Brain microvascular endothelial cell (primary cell): ENCODE measurements around the gene ANO9.

ENCODE experiments used
- DNase-seq: peaks from one replicate; pipeline ENCODE4 v3.0.0-alpha.2; 2020
- H3K27ac ChIP-seq: fragments of 250-450 bp; sonication (Bioruptor Pico); 2 replicates; pipeline ENCODE4 v1.5.1; 2020; ENCODE audit warnings: mild to moderate bottlenecking, moderate library complexity
- H3K27me3 ChIP-seq: fragments of 250-450 bp; sonication (Bioruptor Pico); replicated peaks from 2 replicates; pipeline ENCODE4 v1.5.1; 2020; ENCODE audit warnings: mild to moderate bottlenecking
- H3K36me3 ChIP-seq: fragments of 250-450 bp; sonication (Bioruptor Pico); replicated peaks from 2 replicates; pipeline ENCODE4 v1.5.1; 2020; ENCODE audit warnings: mild to moderate bottlenecking
- H3K4me3 ChIP-seq: 2 replicates; pipeline ENCODE4 v1.5.1; 2011; ENCODE audit warnings: low read depth, mild to moderate bottlenecking, control low read depth, low read length, moderate library complexity
- CTCF ChIP-seq: IDR thresholded peaks from 2 replicates; pipeline ENCODE4 v1.5.1; 2011; ENCODE audit warnings: low read depth, mild to moderate bottlenecking, moderate library complexity, low read length, control low read depth, inconsistent platforms; ENCODE audit errors: missing control alignments
- in situ Hi-C: cut with HindIII; loops from 2 replicates; pipeline ENCODE4 v1.10.0; 2017; ENCODE audit warnings: low sequenced_read_pairs, low pct_ligation_motif_present

Gene ANO9

GRCh38 chr11:418343-419247 lies 23.2 kb downstream of the ANO9 start:
- no peak for TF ChIP-seq CTCF
- Histone ChIP-seq H3K27ac (no peak overlapping the region), H3K27me3 (no peaks in the 10 kb centered on the region), H3K36me3 (no peaks in the 10 kb centered on the region), H3K4me3 (no peak overlapping the region)
- DNase-seq = no peak
- in situ Hi-C loops = no loop called here

GRCh38 chr11:417652-418342 lies 24.0 kb downstream of the ANO9 start:
- H3K27ac ChIP-seq = no peak overlapping the region
- in situ Hi-C loops = no loop called here
- no peak for DNase-seq
- no peak overlapping the region for H3K4me3 ChIP-seq
- no peaks in the 10 kb centered on the region for H3K36me3 ChIP-seq
- TF ChIP-seq CTCF = no peak
- no peaks in the 10 kb centered on the region for H3K27me3 ChIP-seq

GRCh38 chr11:416757-417621 lies 24.8 kb downstream of the ANO9 start:
- Histone ChIP-seq H3K4me3 (peak overlapping the region; percentile 46), H3K27me3 (no peaks in the 10 kb centered on the region), H3K36me3 (no peaks in the 10 kb centered on the region), H3K27ac (no peak overlapping the region)
- no peak for TF ChIP-seq CTCF
- no peak for DNase-seq
- in situ Hi-C loops = no loop called here

GRCh38 chr11:416051-416756 lies 25.6 kb downstream of the ANO9 start:
- in situ Hi-C loops = no loop called here
- Histone ChIP-seq H3K27me3 (no peaks in the 10 kb centered on the region), H3K36me3 (no peaks in the 10 kb centered on the region), H3K27ac (no peak overlapping the region), H3K4me3 (peak overlapping the region; percentile 33)
- DNase-seq = no peak
- no peak for TF ChIP-seq CTCF

GRCh38 chr11:415640-416041 lies 26.2 kb downstream of the ANO9 start:
- H3K36me3 ChIP-seq = no peaks in the 10 kb centered on the region
- in situ Hi-C loops = no loop called here
- TF ChIP-seq CTCF = no peak
- no peak for DNase-seq
- H3K4me3 ChIP-seq = no peak overlapping the region
- no peak overlapping the region for H3K27ac ChIP-seq
- H3K27me3 ChIP-seq = no peaks in the 10 kb centered on the region
